Hepatocyte (in vitro differentiated cells): Measurements from ENCODE around the gene POU2F1. TPM values are rescaled to one million over a fixed set of nuclear protein-coding genes. Genes with fewer than 3 reads are reported as not detected.

Experiments
- DNase-seq: peaks from one replicate; pipeline ENCODE4 v3.0.0-alpha.2; 2016; ENCODE audit warnings: low spot score
- H2AFZ ChIP-seq: fragments of 200-600 bp; sonication (generic); 2 replicates; pipeline ENCODE4 v1.6.0; 2016; ENCODE audit warnings: antibody characterized with exemption, mild to moderate bottlenecking
- H3K27ac ChIP-seq: fragments of 200-600 bp; sonication (generic); 2 replicates; pipeline ENCODE4 v1.5.1; 2016; ENCODE audit warnings: mild to moderate bottlenecking
- H3K27me3 ChIP-seq: fragments of 200-600 bp; sonication (generic); 2 replicates; pipeline ENCODE4 v1.6.1; 2016
- H3K36me3 ChIP-seq: fragments of 200-600 bp; sonication (generic); replicated peaks from 2 replicates; pipeline ENCODE4 v1.5.1; 2016; ENCODE audit warnings: low read depth; ENCODE audit not compliant: insufficient read depth
- H3K4me1 ChIP-seq: fragments of 200-600 bp; sonication (generic); 2 replicates; pipeline ENCODE4 v1.5.1; 2016; ENCODE audit warnings: mild to moderate bottlenecking, moderate library complexity; ENCODE audit not compliant: insufficient read depth
- H3K4me2 ChIP-seq: fragments of 200-600 bp; sonication (generic); 2 replicates; pipeline ENCODE4 v1.6.0; 2016
- H3K4me3 ChIP-seq: fragments of 200-600 bp; sonication (generic); 2 replicates; pipeline ENCODE4 v1.5.1; 2016; ENCODE audit warnings: mild to moderate bottlenecking
- H3K79me2 ChIP-seq: fragments of 200-600 bp; sonication (generic); 2 replicates; pipeline ENCODE4 v1.6.0; 2017; ENCODE audit warnings: mild to moderate bottlenecking
- H3K9me2 ChIP-seq: fragments of 200-600 bp; sonication (generic); replicated peaks from 2 replicates; pipeline ENCODE4 v1.6.0; 2017; ENCODE audit warnings: mild to moderate bottlenecking; ENCODE audit not compliant: insufficient read depth
- H3K9me3 ChIP-seq: fragments of 200-600 bp; sonication (generic); 2 replicates; pipeline ENCODE4 v1.5.1; 2016; ENCODE audit warnings: low read depth, mild to moderate bottlenecking
- H4K20me1 ChIP-seq: fragments of 200-600 bp; sonication (generic); 2 replicates; pipeline ENCODE4 v1.6.0; 2016; ENCODE audit warnings: mild to moderate bottlenecking; ENCODE audit not compliant: insufficient read depth, poor library complexity, severe bottlenecking
- EZH2 ChIP-seq: fragments of 200-600 bp; sonication (generic); IDR thresholded peaks from 2 replicates; pipeline ENCODE4 v1.6.1; 2016; ENCODE audit warnings: antibody characterized with exemption, mild to moderate bottlenecking, borderline replicate concordance
- EZH2phosphoT487 ChIP-seq: fragments of 200-600 bp; sonication (generic); IDR thresholded peaks from one replicate; pipeline ENCODE4 v1.6.1; 2018; ENCODE audit warnings: antibody characterized with exemption, mild to moderate bottlenecking, low read depth, moderate library complexity; ENCODE audit not compliant: unreplicated experiment, severe bottlenecking
- WGBS: methylation state at CpG from one replicate; pipeline ENCODE4 v1.1.6; 2016; ENCODE audit warnings: low lambda C conversion rate; ENCODE audit errors: missing lambda C conversion rate; 5-methylcytosine and 5-hydroxymethylcytosine counted together
- polyA plus RNA-seq: library from polyadenylated mRNA; unstranded; fragments of >200 nt; fragmentation: Nextera tagmentation; extraction: Ambion mirVana; gene quantifications from 2 replicates; pipeline ENCODE4 v1.2.1, GENCODE V29; 2016
- total RNA-seq: library from RNA; depleted of rRNA; stranded (reverse); fragments of >200 nt; gene quantifications from 2 replicates; pipeline ENCODE4 v1.2.3, GENCODE V29; 2014
- TF ChIP-seq, protein P1 (sequence below): fragments of 200-600 bp; sonication (generic); IDR thresholded peaks from 2 replicates; pipeline ENCODE4 v1.5.1; 2016; ENCODE audit warnings: antibody characterized with exemption, mild to moderate bottlenecking; ENCODE audit not compliant: poor library complexity

The POU2F1 gene
- total and polyA plus RNA-seq, 2 experiments from 2014 or later, result 11.9 to 14.5 TPM

GRCh38 chr1:167404908-167405307 lies 184.2 kb downstream of the POU2F1 start:
- TF ChIP-seq, protein P1, sequence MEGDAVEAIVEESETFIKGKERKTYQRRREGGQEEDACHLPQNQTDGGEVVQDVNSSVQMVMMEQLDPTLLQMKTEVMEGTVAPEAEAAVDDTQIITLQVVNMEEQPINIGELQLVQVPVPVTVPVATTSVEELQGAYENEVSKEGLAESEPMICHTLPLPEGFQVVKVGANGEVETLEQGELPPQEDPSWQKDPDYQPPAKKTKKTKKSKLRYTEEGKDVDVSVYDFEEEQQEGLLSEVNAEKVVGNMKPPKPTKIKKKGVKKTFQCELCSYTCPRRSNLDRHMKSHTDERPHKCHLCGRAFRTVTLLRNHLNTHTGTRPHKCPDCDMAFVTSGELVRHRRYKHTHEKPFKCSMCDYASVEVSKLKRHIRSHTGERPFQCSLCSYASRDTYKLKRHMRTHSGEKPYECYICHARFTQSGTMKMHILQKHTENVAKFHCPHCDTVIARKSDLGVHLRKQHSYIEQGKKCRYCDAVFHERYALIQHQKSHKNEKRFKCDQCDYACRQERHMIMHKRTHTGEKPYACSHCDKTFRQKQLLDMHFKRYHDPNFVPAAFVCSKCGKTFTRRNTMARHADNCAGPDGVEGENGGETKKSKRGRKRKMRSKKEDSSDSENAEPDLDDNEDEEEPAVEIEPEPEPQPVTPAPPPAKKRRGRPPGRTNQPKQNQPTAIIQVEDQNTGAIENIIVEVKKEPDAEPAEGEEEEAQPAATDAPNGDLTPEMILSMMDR, result no peak
- no peak for TF ChIP-seq EZH2phosphoT487
- TF ChIP-seq EZH2, result no peak
- no peaks in the 10 kb centered on the region for H3K79me2 ChIP-seq
- H3K4me3 ChIP-seq, result no peak overlapping the region
- H4K20me1 ChIP-seq, result no peaks in the 10 kb centered on the region
- no peaks in the 10 kb centered on the region for H3K36me3 ChIP-seq
- no peak for DNase-seq
- no peak overlapping the region for H2AFZ ChIP-seq
- H3K4me2 ChIP-seq, result no peak overlapping the region
- no peaks in the 10 kb centered on the region for H3K9me3 ChIP-seq
- no peaks in the 10 kb centered on the region for H3K4me1 ChIP-seq
- WGBS, result 80% methylated on average over 3 of the region's 3 CpGs
- no peak overlapping the region for H3K27ac ChIP-seq
- no peaks in the 10 kb centered on the region for H3K27me3 ChIP-seq
- no peaks in the 10 kb centered on the region for H3K9me2 ChIP-seq

DNA sequence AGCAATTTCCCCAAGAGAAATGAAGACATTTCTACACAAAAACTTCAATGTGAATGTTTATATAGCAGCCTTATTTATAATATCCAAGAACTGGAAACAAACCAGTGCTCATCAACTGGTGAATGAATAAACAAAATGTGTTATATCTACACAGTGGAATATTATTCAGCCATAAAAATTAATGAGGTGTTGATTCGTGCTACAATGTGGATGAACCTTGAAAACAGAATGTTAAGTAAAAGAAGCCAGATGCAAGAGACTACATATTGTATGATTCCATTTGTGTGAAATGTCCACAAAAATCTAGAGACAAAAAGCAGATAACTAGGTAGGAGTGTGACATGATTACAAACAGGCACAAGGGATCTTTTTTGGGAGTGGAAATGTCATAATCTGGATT lies 187.7 kb downstream of the POU2F1 start:
- Histone ChIP-seq H3K4me2 (no peak overlapping the region), H3K27me3 (no peaks in the 10 kb centered on the region), H3K4me1 (no peaks in the 10 kb centered on the region), H2AFZ (no peak overlapping the region), H3K36me3 (no peaks in the 10 kb centered on the region), H3K79me2 (no peaks in the 10 kb centered on the region), H3K27ac (no peak overlapping the region), H3K4me3 (no peak overlapping the region), H3K9me3 (no peaks in the 10 kb centered on the region), H4K20me1 (no peaks in the 10 kb centered on the region), H3K9me2 (no peaks in the 10 kb centered on the region)
- WGBS, result 77% methylated on average over 1 of the region's 1 CpG
- TF ChIP-seq, protein P1, result no peak
- TF ChIP-seq EZH2phosphoT487, result peak; percentile 18
- no peak for DNase-seq

- Histone ChIP-seq H4K20me1 (no peaks in the 10 kb centered on the region), H3K4me1 (no peaks in the 10 kb centered on the region), H3K9me2 (no peaks in the 10 kb centered on the region), H3K27me3 (no peaks in the 10 kb centered on the region), H2AFZ (no peak overlapping the region), H3K36me3 (no peaks in the 10 kb centered on the region), H3K27ac (no peak overlapping the region), H3K9me3 (no peaks in the 10 kb centered on the region), H3K4me2 (no peak overlapping the region), H3K4me3 (no peak overlapping the region), H3K79me2 (no peaks in the 10 kb centered on the region)
- WGBS, result 80% methylated on average over 1 of the region's 1 CpG
- TF ChIP-seq EZH2phosphoT487 (no peak), EZH2 (no peak)
- TF ChIP-seq, protein P1, result peak; percentile 21
- DNase-seq, result no peak
Observed at GRCh38 chr1:167409183-167409582, 188.5 kb downstream of the POU2F1 start.

DNA sequence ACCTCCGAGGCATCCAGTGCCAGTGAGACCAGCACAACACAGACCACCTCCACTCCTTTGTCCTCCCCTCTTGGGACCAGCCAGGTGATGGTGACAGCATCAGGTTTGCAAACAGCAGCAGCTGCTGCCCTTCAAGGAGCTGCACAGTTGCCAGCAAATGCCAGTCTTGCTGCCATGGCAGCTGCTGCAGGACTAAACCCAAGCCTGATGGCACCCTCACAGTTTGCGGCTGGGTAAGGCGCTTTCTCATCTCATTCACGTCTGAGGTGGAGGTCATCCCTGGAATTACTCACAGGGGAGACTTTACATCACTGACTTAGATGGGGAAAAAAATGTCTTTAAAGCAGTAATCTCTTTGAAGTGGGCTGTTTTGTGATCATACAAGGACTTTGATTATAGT lies 191.4 kb downstream of the POU2F1 start:
- TF ChIP-seq EZH2 (no peak), EZH2phosphoT487 (no peak)
- TF ChIP-seq, protein P1, result no peak
- no peak for DNase-seq
- Histone ChIP-seq H3K36me3 (no peaks in the 10 kb centered on the region), H3K4me3 (no peak overlapping the region), H4K20me1 (no peaks in the 10 kb centered on the region), H3K4me2 (no peak overlapping the region), H3K4me1 (no peaks in the 10 kb centered on the region), H3K79me2 (no peaks in the 10 kb centered on the region), H3K27ac (no peak overlapping the region), H3K9me2 (no peaks in the 10 kb centered on the region), H3K27me3 (no peaks in the 10 kb centered on the region), H2AFZ (no peak overlapping the region), H3K9me3 (no peaks in the 10 kb centered on the region)
- WGBS, result 90% methylated on average over 4 of the region's 4 CpGs
